Heart right ventricle (tissue), 16 donors: ENCODE measurements around the gene RXFP1. TPM values are rescaled to one million over a fixed set of nuclear protein-coding genes. Genes with fewer than 3 reads are reported as not detected.

Source experiments
- ATAC-seq, 8 donors: fragments of 200-7000 bp; cut with Tn5 transposase; one replicate each; pipeline ENCODE4 v1.9.1; 2020; ENCODE audit warnings: mild to moderate bottlenecking in 8 of 8, moderate library complexity in 8 of 8, moderate number of reproducible peaks in 1 of 8
- DNase-seq, 2 donors: peaks; one replicate each; pipeline ENCODE4 v3.0.0-alpha.2; 2020
- H3K27ac ChIP-seq, 10 donors: fragments of 200-600 bp; sonication (generic) in 2 of 10; one replicate each; pipeline versions ENCODE4 v1.5.0 to v1.8.0; 2020 to 2022; ENCODE audit warnings: mild to moderate bottlenecking in 3 of 10
- H3K27me3 ChIP-seq, 7 donors: fragments of 200-600 bp; one replicate each; pipeline ENCODE4 v1.8.0; 2021 to 2022; ENCODE audit warnings: mild to moderate bottlenecking in 2 of 7
- H3K36me3 ChIP-seq, 9 donors: fragments of 200-600 bp; sonication (generic) in 1 of 9; one replicate each; pipeline versions ENCODE4 v1.5.0 to v1.8.0; 2020 to 2022; ENCODE audit warnings: mild to moderate bottlenecking in 2 of 9
- H3K4me1 ChIP-seq, 9 donors: fragments of 200-600 bp; sonication (generic) in 1 of 9; one replicate each; pipeline versions ENCODE4 v1.5.0 to v1.8.0; 2020 to 2022; ENCODE audit warnings: mild to moderate bottlenecking in 4 of 9
- H3K4me3 ChIP-seq, 10 donors: fragments of 200-600 bp; sonication (generic) in 2 of 10; one replicate each; pipeline versions ENCODE4 v1.5.0 to v1.8.0; 2020 to 2022; ENCODE audit warnings: mild to moderate bottlenecking in 7 of 10, moderate library complexity in 2 of 10
- H3K9me3 ChIP-seq, 11 donors: fragments of 200-600 bp in 10 of 11; sonication (generic) in 2 of 11; one replicate each; pipeline versions ENCODE4 v1.5.0 to v1.8.0; 2013 to 2022; ENCODE audit warnings: mild to moderate bottlenecking in 2 of 11, control low read depth in 1 of 11, moderate library complexity in 1 of 11
- CTCF ChIP-seq, 9 donors: fragments of 200-600 bp; sonication (generic) in 2 of 9; IDR thresholded peaks; one replicate each; pipeline versions ENCODE4 v1.5.0 to v1.8.0; 2021 to 2022; ENCODE audit warnings: antibody characterized with exemption in 9 of 9, mild to moderate bottlenecking in 5 of 9, moderate library complexity in 1 of 9
- WGBS, 2 donors: extraction: QIAGEN DNeasy Blood & Tissue Kit; methylation state at CpG; one replicate each; pipeline ENCODE4 v1.1.7; 2013; ENCODE audit warnings: inconsistent platforms in 1 of 2; 5-methylcytosine and 5-hydroxymethylcytosine counted together
- intact Hi-C, 10 donors: fragments of 100-400 bp; cut with DNase I; formaldehyde crosslinking; loops; one replicate each; pipeline versions ENCODE4 v1.11.1 to v1.14.2; 2022
- polyA plus RNA-seq, 2 donors: library from polyadenylated mRNA; stranded (reverse); fragments of 200-250 nt; gene quantifications; one replicate each; pipeline ENCODE4 v1.2.3, GENCODE V29; 2013
- total RNA-seq, 10 donors: library from RNA; stranded (reverse); fragmentation: NEBNext Ultra II Directional in 3 of 10; extraction: Animal tissue kit (Norgen Biotek cat#: 25700) in 3 of 10; gene quantifications; one replicate each; pipeline versions ENCODE4 v1.2.1 to v1.2.4, GENCODE V29; 2021 to 2023
- donor health status: Arrhythmogenic right ventricular cardiomyopathy.
- donor health status: ischemic (EF 13 %, LVEDD 7.1; RV severe dilation, severe dysfunction).
- donor health status: healthy with polysubstance abuse.
- donor health status: DM: no; HTN: yes; CAD: no.
- donor health status: DM: no; HTN: no; CAD: no.
- donor health status: ischemic (EF 25% LVEDD 6.9; RV normal size, moderate dysfunction).
- donor health status: ischemic (EF 25% LVEDD 5.7; RV mildly dilated, moderate dysfunction).
- donor health status: healthy.
- donor health status: DM: yes; HTN: yes; CAD: no.
- donor health status: Ischemic cardiomyopathy.
- donor health status: ischemic (EF 35%, LVEDD 5.7; RV mildly dilated, moderate dysfunction).
- donor health status: nonischemic (EF 11% LVEDD 7.7; RV severe dilation, severe dysfunction).
- donor health status: DM: yes; HTN: yes; CAD: no.
- donor health status: PGD.
- donor health status: ischemic (EF 29% LVEDD 5.4; RV normal size, mild dysfunction).
- donor health status: nonischemic (EF 23%, LVEDD 6.1; RV moderate dilation, normal function).

RXFP1 gene
- total and polyA plus RNA-seq, 12 donors: 0.07 to 0.16 TPM; not detected in 10

- ATAC-seq: no peak
- no peak for TF ChIP-seq CTCF (IDR thresholded peaks at IDR 0.05)
- peaks cover 0 to 96% (median 45%) of the 10 kb centered on the region in 9 donors for H3K36me3 ChIP-seq
- H3K4me3 ChIP-seq: no peak overlapping the region
- H3K4me1 ChIP-seq: no peaks in the 10 kb centered on the region
- WGBS, 2 donors: 72 to 78% methylated on average over 1 of the region's 1 CpG
- no peaks in the 10 kb centered on the region for H3K9me3 ChIP-seq
- intact Hi-C loops: no loop called here
- no peak overlapping the region for H3K27ac ChIP-seq
- H3K27me3 ChIP-seq: no peaks in the 10 kb centered on the region
- DNase-seq: no peak
Measured at GRCh38 chr4:158688813-158689212, 167.1 kb downstream of the RXFP1 start.

Other genes with a start within 250 kb of the RXFP1 start
- gene C4orf46, start 150.0 kb downstream of the RXFP1 start, total RNA-seq: 1 to 10 TPM; 3.0 to 5.2 (median 4.4) TPM
- 1 to 10 TPM; 1.7 to 3.3 TPM for gene C4orf46, start 150.0 kb downstream of the RXFP1 start, polyA plus RNA-seq
- 100 to 1,000 TPM; 140 to 305 (median 219) TPM for gene ETFDH, start 150.4 kb downstream of the RXFP1 start, total RNA-seq
- 100 to 1,000 TPM in 1 of 2 donors, 10 to 100 TPM in 1; 47.3 to 141 TPM for gene ETFDH, start 150.4 kb downstream of the RXFP1 start, polyA plus RNA-seq
- 10 to 100 TPM; 23.8 to 37.1 (median 33.1) TPM for gene PPID, start 201.5 kb downstream of the RXFP1 start, total RNA-seq
- 10 to 100 TPM; 24.4 to 35.4 TPM for gene PPID, start 201.5 kb downstream of the RXFP1 start, polyA plus RNA-seq
- 10 to 100 TPM; 34.1 to 89.7 (median 53.4) TPM for gene FNIP2, start 247.1 kb downstream of the RXFP1 start, total RNA-seq
- gene FNIP2, start 247.1 kb downstream of the RXFP1 start, polyA plus RNA-seq: 10 to 100 TPM in 1 of 2 donors, 1 to 10 TPM in 1; 8.5 to 17.8 TPM